Measurements from ENCODE around the gene DCBLD2. TPM values are rescaled to one million over a fixed set of nuclear protein-coding genes. Genes with fewer than 3 reads are reported as not detected.

The DCBLD2 gene
- total RNA-seq, 1 donor: 370 TPM

GRCh38 chr3:98918586-98918985 lies 17.1 kb upstream of the DCBLD2 start:
- TF ChIP-seq CTCF (IDR thresholded peaks at IDR 0.05; ENCODE audit: insufficient read depth, low read length): no peak
- H3K4me3 ChIP-seq (ENCODE audit: low read depth, low read length): no peak overlapping the region
- DNase-seq (ENCODE audit: low read depth): peak; percentile 63

- peak; percentile 52 for DNase-seq (ENCODE audit: low read depth)
- TF ChIP-seq CTCF (IDR thresholded peaks at IDR 0.05; ENCODE audit: insufficient read depth, low read length): no peak
- H3K4me3 ChIP-seq (ENCODE audit: low read depth, low read length): no peak overlapping the region
Measured at GRCh38 chr3:98917608-98918007, 16.1 kb upstream of the DCBLD2 start.

GRCh38 chr3:98914210-98915080 lies 12.9 kb upstream of the DCBLD2 start:
- DNase-seq (ENCODE audit: low read depth): no peak
- TF ChIP-seq CTCF (IDR thresholded peaks at IDR 0.05; ENCODE audit: insufficient read depth, low read length): no peak
- no peak overlapping the region for H3K4me3 ChIP-seq (ENCODE audit: low read depth, low read length)

- no peak for TF ChIP-seq CTCF (IDR thresholded peaks at IDR 0.05; ENCODE audit: insufficient read depth, low read length)
- H3K4me3 ChIP-seq (ENCODE audit: low read depth, low read length): no peak overlapping the region
- DNase-seq (ENCODE audit: low read depth): no peak
Measured at GRCh38 chr3:98912448-98912847, 11.0 kb upstream of the DCBLD2 start.

GRCh38 chr3:98906230-98906629 lies 4.7 kb upstream of the DCBLD2 start:
- peak overlapping the region; percentile 18 for H3K4me3 ChIP-seq (ENCODE audit: low read depth, low read length)
- peak; percentile 91 for DNase-seq (ENCODE audit: low read depth)
- no peak for TF ChIP-seq CTCF (IDR thresholded peaks at IDR 0.05; ENCODE audit: insufficient read depth, low read length)

- DNase-seq (ENCODE audit: low read depth): no peak
- H3K4me3 ChIP-seq (ENCODE audit: low read depth, low read length): no peak overlapping the region
- no peak for TF ChIP-seq CTCF (IDR thresholded peaks at IDR 0.05; ENCODE audit: insufficient read depth, low read length)
Measured at GRCh38 chr3:98903705-98904481, 2.4 kb upstream of the DCBLD2 start.

All from fibroblast of the aortic adventitia (primary cell).